Heart left ventricle (tissue), 16 donors: Measurements from ENCODE around the gene FGF6. TPM values are rescaled to one million over a fixed set of nuclear protein-coding genes. Genes with fewer than 3 reads are reported as not detected.

Source experiments
- ATAC-seq, 4 donors: fragments of 200-7000 bp; cut with Tn5 transposase; one replicate each; pipeline ENCODE4 v1.9.1; 2020 to 2022; ENCODE audit warnings: moderate library complexity in 4 of 4, mild to moderate bottlenecking in 3 of 4, moderate number of reproducible peaks in 1 of 4
- DNase-seq, 5 donors: peaks; one replicate each; pipeline ENCODE4 v3.0.0-alpha.2; 2020
- H3K27ac ChIP-seq, 12 donors: fragments of 200-600 bp; sonication (generic) in 4 of 12; one replicate each; pipeline versions ENCODE4 v1.5.0 to v1.8.0; 2016 to 2022; ENCODE audit warnings: mild to moderate bottlenecking in 2 of 12
- H3K27me3 ChIP-seq, 9 donors: fragments of 200-600 bp; sonication (generic) in 2 of 9; one replicate each; pipeline versions ENCODE4 v1.5.1 to v1.8.0; 2016 to 2022; ENCODE audit warnings: mild to moderate bottlenecking in 3 of 9
- H3K36me3 ChIP-seq, 9 donors: fragments of 200-600 bp; sonication (generic) in 2 of 9; one replicate each; pipeline versions ENCODE4 v1.5.0 to v1.8.0; 2018 to 2022; ENCODE audit warnings: mild to moderate bottlenecking in 2 of 9
- H3K4me1 ChIP-seq, 12 donors: fragments of 200-600 bp; sonication (generic) in 4 of 12; one replicate each; pipeline versions ENCODE4 v1.5.0 to v1.8.0; 2016 to 2022; ENCODE audit warnings: mild to moderate bottlenecking in 3 of 12
- H3K4me3 ChIP-seq, 12 donors: fragments of 200-600 bp; sonication (generic) in 4 of 12; one replicate each; pipeline versions ENCODE4 v1.5.0 to v1.8.0; 2017 to 2022; ENCODE audit warnings: mild to moderate bottlenecking in 9 of 12, moderate library complexity in 4 of 12
- H3K9me3 ChIP-seq, 12 donors: fragments of 200-600 bp; sonication (generic) in 4 of 12; one replicate each; pipeline versions ENCODE4 v1.5.0 to v1.8.0; 2016 to 2022; ENCODE audit warnings: mild to moderate bottlenecking in 1 of 12
- POLR2A ChIP-seq, 2 donors: fragments of 450-650 bp; IDR thresholded peaks; one replicate each; pipeline ENCODE4 v1.6.1; 2017; ENCODE audit warnings: antibody characterized with exemption in 2 of 2, mild to moderate bottlenecking in 2 of 2, moderate library complexity in 2 of 2
- WGBS, 4 donors: extraction: QIAGEN DNeasy Blood & Tissue Kit in 2 of 4; methylation state at CpG; one replicate each; pipeline versions ENCODE4 v1.1.5 to v1.1.7; 2013 to 2018; 5-methylcytosine and 5-hydroxymethylcytosine counted together
- intact Hi-C, 10 donors: fragments of 100-400 bp; cut with DNase I; formaldehyde crosslinking; loops; one replicate each; pipeline versions ENCODE4 v1.11.1 to v1.14.2; 2022
- polyA plus RNA-seq, 2 donors: library from polyadenylated mRNA; stranded (reverse); fragments of 200-250 nt; gene quantifications; one replicate each; pipeline ENCODE4 v1.2.3, GENCODE V29; 2013
- total RNA-seq, 9 donors: library from RNA; depleted of rRNA in 2 of 9; stranded (reverse); fragments of >200 nt in 2 of 9; fragmentation: NEBNext Ultra II Directional in 3 of 9; extraction: Animal tissue kit (Norgen Biotek cat#: 25700) in 3 of 9; gene quantifications; one replicate each; pipeline versions ENCODE4 v1.1.0 to v1.2.4, GENCODE V29; 2016 to 2023
- TF ChIP-seq, protein P1 (sequence below), 12 donors: fragments of 200-600 bp; sonication (generic) in 4 of 12; IDR thresholded peaks; one replicate each; pipeline versions ENCODE4 v1.5.0 to v1.8.0; 2018 to 2022; ENCODE audit warnings: antibody characterized with exemption in 12 of 12, mild to moderate bottlenecking in 5 of 12
- donor health status: ischemic (EF 13 %, LVEDD 7.1; RV severe dilation, severe dysfunction).
- donor health status: healthy with polysubstance abuse.
- donor health status: DM: no; HTN: yes; CAD: no.
- donor health status: DM: no; HTN: no; CAD: no.
- donor health status: ischemic (EF 25% LVEDD 6.9; RV normal size, moderate dysfunction).
- donor health status: ischemic (EF 25% LVEDD 5.7; RV mildly dilated, moderate dysfunction).
- donor health status: healthy.
- donor health status: DM: yes; HTN: yes; CAD: no.
- donor health status: ischemic (EF 35%, LVEDD 5.7; RV mildly dilated, moderate dysfunction).
- donor health status: nonischemic (EF 11% LVEDD 7.7; RV severe dilation, severe dysfunction).
- donor health status: DM: yes; HTN: yes; CAD: no.
- donor health status: PGD.
- donor health status: ischemic (EF 29% LVEDD 5.4; RV normal size, mild dysfunction).
- donor health status: nonischemic (EF 23%, LVEDD 6.1; RV moderate dilation, normal function).

FGF6 gene
- total and polyA plus RNA-seq, 11 donors, result not detected

DNA sequence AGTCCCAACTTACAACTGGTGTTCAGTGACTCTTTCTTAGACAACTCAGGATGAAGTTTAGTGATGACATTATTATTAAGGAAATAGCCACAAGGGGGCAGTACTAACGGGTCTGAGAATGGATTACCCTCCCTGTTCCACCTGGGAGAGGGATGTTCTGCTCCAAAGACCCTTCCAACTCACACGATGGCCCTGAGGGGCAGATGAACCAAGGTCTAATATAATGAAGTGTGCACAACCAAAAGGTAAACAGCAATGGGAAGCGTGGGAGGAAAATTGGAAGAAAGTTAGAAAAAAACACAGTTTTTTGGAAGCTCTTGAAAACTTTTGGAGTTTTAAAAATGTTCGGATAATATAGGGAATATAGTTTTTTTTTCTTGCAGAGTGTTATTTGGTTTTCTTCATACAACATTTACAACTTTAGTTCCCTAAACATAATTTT is 24.0 kb downstream of the FGF6 start:
- WGBS, 4 donors, result 38 to 41% (median 39%) methylated on average over 4 of the region's 4 CpGs
- no peak overlapping the region for H3K4me3 ChIP-seq
- no peak for ATAC-seq
- H3K27ac ChIP-seq, result no peak overlapping the region
- no peaks in the 10 kb centered on the region for H3K9me3 ChIP-seq
- H3K36me3 ChIP-seq, result no peaks in the 10 kb centered on the region
- intact Hi-C loops, result loop anchor here in 8 of 10 donors (2.0 to 5.0 kb wide), 2 partner anchors 105 to 106 kb away; no protein-coding TSS in a partner anchor
- H3K27me3 ChIP-seq, result peaks cover 0 to 9% (median 0%) of the 10 kb centered on the region in 9 donors
- H3K4me1 ChIP-seq, result peaks cover 0 to 16% (median 0%) of the 10 kb centered on the region in 12 donors
- TF ChIP-seq, protein P1, sequence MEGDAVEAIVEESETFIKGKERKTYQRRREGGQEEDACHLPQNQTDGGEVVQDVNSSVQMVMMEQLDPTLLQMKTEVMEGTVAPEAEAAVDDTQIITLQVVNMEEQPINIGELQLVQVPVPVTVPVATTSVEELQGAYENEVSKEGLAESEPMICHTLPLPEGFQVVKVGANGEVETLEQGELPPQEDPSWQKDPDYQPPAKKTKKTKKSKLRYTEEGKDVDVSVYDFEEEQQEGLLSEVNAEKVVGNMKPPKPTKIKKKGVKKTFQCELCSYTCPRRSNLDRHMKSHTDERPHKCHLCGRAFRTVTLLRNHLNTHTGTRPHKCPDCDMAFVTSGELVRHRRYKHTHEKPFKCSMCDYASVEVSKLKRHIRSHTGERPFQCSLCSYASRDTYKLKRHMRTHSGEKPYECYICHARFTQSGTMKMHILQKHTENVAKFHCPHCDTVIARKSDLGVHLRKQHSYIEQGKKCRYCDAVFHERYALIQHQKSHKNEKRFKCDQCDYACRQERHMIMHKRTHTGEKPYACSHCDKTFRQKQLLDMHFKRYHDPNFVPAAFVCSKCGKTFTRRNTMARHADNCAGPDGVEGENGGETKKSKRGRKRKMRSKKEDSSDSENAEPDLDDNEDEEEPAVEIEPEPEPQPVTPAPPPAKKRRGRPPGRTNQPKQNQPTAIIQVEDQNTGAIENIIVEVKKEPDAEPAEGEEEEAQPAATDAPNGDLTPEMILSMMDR (IDR thresholded peaks at IDR 0.05), result peak; percentile 39 to 78 (median 68)
- no peak for TF ChIP-seq POLR2A (IDR thresholded peaks at IDR 0.05)
- DNase-seq, result no peak

DNA sequence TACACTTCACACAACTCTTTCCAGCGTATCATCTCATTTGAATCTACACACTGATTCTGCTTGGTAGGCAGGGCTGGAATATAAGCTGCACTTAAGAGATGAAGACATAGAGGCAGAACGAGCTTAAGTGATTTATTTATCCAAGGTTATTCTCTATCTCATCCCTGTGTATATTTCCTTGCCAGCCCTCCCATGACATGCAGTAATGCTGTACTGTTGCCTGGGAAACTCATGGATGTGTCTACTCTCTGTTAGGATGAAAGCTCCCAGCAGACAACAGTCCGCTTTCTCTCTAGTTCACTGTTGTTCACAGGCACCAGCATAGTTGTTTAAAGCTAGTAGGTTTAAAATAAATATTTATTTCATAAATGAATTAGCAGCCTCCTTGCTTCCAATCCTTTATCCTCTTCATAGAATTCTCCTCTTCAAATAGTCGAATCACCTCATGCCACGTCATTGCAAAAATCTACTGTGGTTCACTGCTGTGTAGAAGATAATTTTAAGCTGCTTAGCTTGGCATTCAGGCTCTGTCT is 25.4 kb downstream of the FGF6 start:
- Histone ChIP-seq H3K9me3 (no peaks in the 10 kb centered on the region), H3K36me3 (no peaks in the 10 kb centered on the region), H3K27me3 (peaks cover 0 to 9% (median 0%) of the 10 kb centered on the region in 9 donors), H3K4me1 (peaks cover 0 to 21% (median 0%) of the 10 kb centered on the region in 12 donors), H3K27ac (peak overlapping the region in 1 of 12 donors; percentile 34), H3K4me3 (no peak overlapping the region)
- TF ChIP-seq POLR2A (IDR thresholded peaks at IDR 0.05), result no peak
- TF ChIP-seq, protein P1 (IDR thresholded peaks at IDR 0.05), result no peak
- no peak for DNase-seq
- 90 to 92% (median 91%) methylated on average over 5 of the region's 5 CpGs for WGBS, 4 donors
- intact Hi-C loops, result loop anchor here in 7 of 10 donors (2.0 to 5.0 kb wide), 2 partner anchors 107 kb away; no protein-coding TSS in a partner anchor
- no peak for ATAC-seq

DNA sequence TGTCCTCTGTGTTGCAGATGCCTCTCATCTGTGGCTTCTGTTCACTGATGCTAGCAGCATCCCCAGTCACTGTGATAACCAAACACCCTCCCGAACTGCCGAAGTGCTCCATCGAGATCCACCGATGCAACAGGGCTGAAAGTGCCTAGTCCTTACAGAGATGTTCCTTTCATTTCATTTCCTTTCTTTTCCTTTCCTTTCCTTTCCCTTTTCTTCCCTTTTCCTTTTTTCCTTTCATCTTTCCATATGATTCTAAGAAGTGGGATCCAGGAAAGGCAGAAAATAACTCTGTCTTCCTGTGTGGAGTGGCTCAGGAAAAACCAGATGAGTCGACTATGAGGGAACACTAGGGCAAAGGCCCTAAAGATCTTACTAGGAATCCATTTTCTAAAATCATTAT is 26.7 kb downstream of the FGF6 start:
- Histone ChIP-seq H3K27ac (peak overlapping the region in 2 of 12 donors; percentile 82 to 83), H3K9me3 (no peaks in the 10 kb centered on the region), H3K4me1 (peaks cover 0 to 26% (median 0%) of the 10 kb centered on the region in 12 donors), H3K4me3 (no peak overlapping the region), H3K36me3 (no peaks in the 10 kb centered on the region), H3K27me3 (peaks cover 0 to 9% (median 0%) of the 10 kb centered on the region in 9 donors)
- ATAC-seq (no peak), DNase-seq (no peak)
- TF ChIP-seq, protein P1 (IDR thresholded peaks at IDR 0.05), result no peak
- TF ChIP-seq POLR2A (IDR thresholded peaks at IDR 0.05), result no peak
- intact Hi-C loops, result loop anchor here in 2 of 10 donors (5.0 kb wide), 2 partner anchors 62 to 108 kb away; no protein-coding TSS in a partner anchor
- WGBS, 4 donors, result 66 to 88% (median 79%) methylated on average over 5 of the region's 5 CpGs

DNA sequence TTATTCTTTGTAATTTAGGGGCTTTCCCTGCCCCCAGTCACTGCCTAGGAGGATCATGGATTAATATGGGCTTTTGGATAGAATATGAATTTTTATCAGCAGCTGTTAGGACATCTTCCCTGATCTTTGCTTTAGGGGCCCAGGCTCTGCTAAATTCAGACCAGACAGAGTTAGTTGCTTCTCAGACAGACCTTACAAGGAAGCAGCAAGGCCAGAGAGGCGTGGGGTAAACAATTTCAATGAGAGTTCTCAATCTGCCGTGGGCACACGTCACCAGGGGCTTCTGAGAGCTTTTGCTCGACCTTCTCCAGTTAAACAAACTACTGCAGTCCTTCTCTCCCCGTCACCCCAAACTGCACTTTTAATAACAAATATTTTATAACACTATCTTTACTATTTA is 27.7 kb downstream of the FGF6 start:
- DNase-seq (no peak), ATAC-seq (peak in 1 of 4 donors; percentile 7)
- Histone ChIP-seq H3K9me3 (no peaks in the 10 kb centered on the region), H3K27me3 (peaks cover 0 to 9% (median 0%) of the 10 kb centered on the region in 9 donors), H3K36me3 (no peaks in the 10 kb centered on the region), H3K4me1 (peaks cover 0 to 26% (median 0%) of the 10 kb centered on the region in 12 donors), H3K4me3 (no peak overlapping the region), H3K27ac (peak overlapping the region in 5 of 12 donors; percentile 13 to 83 (median 81))
- intact Hi-C loops, result loop anchor here in 2 of 10 donors (5.0 kb wide), 2 partner anchors 61 to 109 kb away; no protein-coding TSS in a partner anchor
- TF ChIP-seq POLR2A (IDR thresholded peaks at IDR 0.05), result no peak
- WGBS, 4 donors, result 54 to 60% (median 57%) methylated on average over 5 of the region's 5 CpGs
